Measurements from ENCODE around the gene KRTAP13-3. TPM values are rescaled to one million over a fixed set of nuclear protein-coding genes. Genes with fewer than 3 reads are reported as not detected.

Gene KRTAP13-3
- total and polyA plus RNA-seq, 2 of the 8 experiments (the other 6 are each of a cell fraction or from before 2014, with no cell fraction given), result not detected

GRCh38 chr21:30430170-30430655 is 4.5 kb upstream of the KRTAP13-3 start, which contains the start of gene KRTAP13-4 (continued):
- no peak for TF ChIP-seq SRF (IDR thresholded peaks at IDR 0.05; ENCODE audit: low read depth, low read length)
- no peak for TF ChIP-seq CHD2 (IDR thresholded peaks at IDR 0.05; ENCODE audit: low read length)
